Fibroblast of the aortic adventitia (primary cell): Measurements from ENCODE around the gene SLC1A1. TPM values are rescaled to one million over a fixed set of nuclear protein-coding genes. Genes with fewer than 3 reads are reported as not detected.

Experiments
- DNase-seq: peaks from one replicate; pipeline ENCODE4 v3.0.0-alpha.2; 2010; ENCODE audit warnings: low read depth
- H3K4me3 ChIP-seq: 2 replicates; pipeline ENCODE4 v1.5.1; 2011; ENCODE audit warnings: low read depth, mild to moderate bottlenecking, control low read depth, low read length, moderate library complexity
- CTCF ChIP-seq: IDR thresholded peaks from 2 replicates; pipeline ENCODE4 v1.5.1; 2011; ENCODE audit warnings: mild to moderate bottlenecking, low read length, control low read depth, inconsistent platforms; ENCODE audit not compliant: insufficient read depth
- total RNA-seq: library from RNA; depleted of rRNA; stranded (reverse); fragments of >200 nt; gene quantifications from 2 replicates; pipeline ENCODE4 v1.2.3, GENCODE V29; 2012; ENCODE audit warnings: low replicate concordance

SLC1A1 gene
- total RNA-seq, 1 donor = 41.7 TPM

DNA sequence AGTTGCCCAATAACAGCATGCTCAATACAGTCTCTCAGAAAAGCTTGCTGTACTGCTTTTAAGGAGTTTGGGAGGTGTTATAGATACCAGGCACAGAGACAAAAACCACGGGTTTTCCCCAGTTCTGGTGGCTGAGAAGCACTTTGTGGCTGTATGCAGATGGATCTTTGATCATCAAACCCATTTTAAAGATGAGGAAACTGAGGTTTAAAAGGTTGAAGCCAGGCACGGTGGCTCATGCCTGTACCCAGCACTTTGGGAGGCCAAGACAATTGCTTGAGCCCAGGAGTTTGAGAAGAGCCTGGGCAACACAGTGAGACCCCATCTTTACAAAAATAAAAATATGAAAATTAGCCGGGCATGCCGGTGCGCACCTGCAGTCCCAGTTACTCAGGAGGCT lies 125.5 kb downstream of the SLC1A1 start:
- H3K4me3 ChIP-seq = no peak overlapping the region
- DNase-seq = no peak
- TF ChIP-seq CTCF = no peak

DNA sequence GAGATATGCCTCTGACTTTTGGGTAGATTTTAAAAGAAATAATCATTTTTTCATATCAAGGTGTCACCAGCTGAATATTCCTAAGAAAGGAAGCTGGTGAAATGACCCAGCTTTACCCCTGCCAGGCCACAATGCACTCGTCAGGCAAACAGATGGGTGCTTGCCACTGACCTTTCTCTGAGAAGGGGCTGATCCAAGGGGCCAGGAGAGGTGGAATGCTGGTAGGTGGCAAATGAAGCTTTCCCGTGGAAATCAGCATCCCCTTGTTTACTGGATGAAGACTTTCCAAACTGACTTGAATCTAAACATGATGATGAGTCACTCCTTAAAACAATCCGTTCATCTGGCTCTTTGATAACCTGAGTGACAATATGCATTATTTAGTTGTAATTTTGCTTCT lies 127.5 kb downstream of the SLC1A1 start:
- TF ChIP-seq CTCF = no peak
- DNase-seq = no peak
- H3K4me3 ChIP-seq = no peak overlapping the region

GRCh38 chr9:4618700-4619099 lies 128.4 kb downstream of the SLC1A1 start:
- H3K4me3 ChIP-seq = no peak overlapping the region
- TF ChIP-seq CTCF = no peak
- no peak for DNase-seq

- no peak overlapping the region for H3K4me3 ChIP-seq
- TF ChIP-seq CTCF = no peak
- no peak for DNase-seq
Observed at GRCh38 chr9:4620057-4620765, 129.9 kb downstream of the SLC1A1 start.

GRCh38 chr9:4620881-4621555 lies 130.8 kb downstream of the SLC1A1 start:
- no peak overlapping the region for H3K4me3 ChIP-seq
- DNase-seq = peak; percentile 72
- TF ChIP-seq CTCF = no peak

DNA sequence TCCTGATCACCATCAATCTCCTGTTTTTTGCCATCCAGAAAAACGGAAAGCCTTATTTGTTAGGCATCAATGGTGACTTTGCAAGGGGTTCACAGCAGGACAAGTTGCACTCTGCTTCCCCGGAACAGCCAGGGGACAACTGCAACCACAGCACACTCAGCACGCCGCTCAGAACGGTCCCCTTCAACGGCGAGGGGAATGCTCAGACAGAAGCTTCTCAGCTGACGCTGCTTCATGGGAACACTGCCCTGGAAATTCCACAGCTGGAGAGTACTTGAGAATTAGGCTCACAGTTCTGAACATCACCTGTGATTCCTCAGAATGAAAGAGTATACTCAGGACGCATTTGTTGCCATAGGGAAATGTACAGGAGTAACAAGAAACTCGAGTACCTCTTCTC lies 131.7 kb downstream of the SLC1A1 start:
- no peak for DNase-seq
- H3K4me3 ChIP-seq = no peak overlapping the region
- no peak for TF ChIP-seq CTCF
